ENCODE results near the gene ZC2HC1C. TPM values are rescaled to one million over a fixed set of nuclear protein-coding genes. Genes with fewer than 3 reads are reported as not detected.

Gene ZC2HC1C
- total and polyA plus RNA-seq, 10 of the 15 experiments (the other 5 are each of a cell fraction or from before 2014, with no cell fraction given), result 0.92 to 3.7 (median 1.6) TPM

DNA sequence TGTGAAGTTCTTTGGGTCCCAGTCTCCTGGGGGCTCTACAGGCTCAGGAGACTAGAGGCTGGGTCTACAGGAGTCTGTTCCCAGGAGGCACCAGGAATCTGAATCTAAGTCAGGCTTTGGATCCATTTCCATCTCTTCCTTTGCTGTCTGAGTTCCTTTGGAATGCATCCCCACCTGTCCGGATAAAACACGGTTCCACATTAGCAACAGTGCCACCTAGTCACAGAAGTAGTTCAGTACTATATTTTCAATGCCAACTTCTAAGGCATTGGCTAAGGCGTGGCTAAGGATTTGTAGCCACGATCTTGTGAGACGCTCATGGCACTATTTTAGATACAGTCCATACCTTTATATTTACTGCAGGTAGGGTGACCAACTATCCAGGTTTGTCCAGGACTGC lies 15.1 kb downstream of the ZC2HC1C start:
- H3K36me3 ChIP-seq (ENCODE audit: control insufficient read depth in 2 of 2, insufficient read depth in 2 of 2, low read length in 1 of 2), result peaks cover 4 to 34% of the 10 kb centered on the region in 2 experiments
- no peak overlapping the region for H3K4me3 ChIP-seq
- no peaks in the 10 kb centered on the region for H3K27me3 ChIP-seq (replicated peaks in 1 of 2; ENCODE audit: control insufficient read depth in 2 of 2, insufficient read depth in 2 of 2, low read length in 1 of 2)
- 100% methylated on average over 5 of the region's 5 CpGs for WGBS (ENCODE audit: insufficient coverage, insufficient replicate concordance, low lambda C conversion rate, missing lambda C conversion rate)
- H3K27ac ChIP-seq (ENCODE audit: control insufficient read depth, insufficient read depth), result no peak overlapping the region
- ChIA-PET SMC1A (ENCODE audit: uncharacterized antibody, unreplicated experiment) (no interaction called here), RAD21 (ENCODE audit: unreplicated experiment) (no interaction called here), POLR2A (no interaction called here), CTCF (no interaction called here)
- no peaks in the 10 kb centered on the region for H3K79me2 ChIP-seq (ENCODE audit: control insufficient read depth, insufficient read depth, low read length)
- DNase-seq (ENCODE audit: low read depth, low spot score) (no peak), FAIRE-seq (no peak), ATAC-seq (no peak)
- in situ Hi-C loops (cut with MboI), result no loop called here
- no peaks in the 10 kb centered on the region for H4K20me1 ChIP-seq (ENCODE audit: control insufficient read depth, insufficient read depth)
- H3K9ac ChIP-seq (ENCODE audit: control insufficient read depth, insufficient read depth, low read length), result no peak overlapping the region
- BruUV-seq (replicated peaks), result no TSS peak
- no peak overlapping the region for H2AFZ ChIP-seq (ENCODE audit: control insufficient read depth, low read depth, low read length)
- H3K4me1 ChIP-seq (ENCODE audit: control insufficient read depth, insufficient read depth, low read length), result no peaks in the 10 kb centered on the region
- H3K9me3 ChIP-seq (replicated peaks; ENCODE audit: control insufficient read depth, insufficient read depth, low read length), result no peaks in the 10 kb centered on the region
- no peak overlapping the region for H3K4me2 ChIP-seq (ENCODE audit: control insufficient read depth, insufficient read depth)
- intact Hi-C loops (cut with micrococcal nuclease; ENCODE audit: unreplicated experiment), result no loop called here
- TF ChIP-seq LARP7 (IDR thresholded peaks at IDR 0.05) (no peak), NFXL1 (IDR thresholded peaks at IDR 0.05; ENCODE audit: borderline replicate concordance) (no peak), KDM1A (IDR thresholded peaks at IDR 0.05; ENCODE audit: borderline replicate concordance) (no peak), BRCA1 (IDR thresholded peaks at IDR 0.05; ENCODE audit: low read depth, low read length) (no peak), ZNF217 (IDR thresholded peaks at IDR 0.05) (no peak)
- TF ChIP-seq, protein P1, sequence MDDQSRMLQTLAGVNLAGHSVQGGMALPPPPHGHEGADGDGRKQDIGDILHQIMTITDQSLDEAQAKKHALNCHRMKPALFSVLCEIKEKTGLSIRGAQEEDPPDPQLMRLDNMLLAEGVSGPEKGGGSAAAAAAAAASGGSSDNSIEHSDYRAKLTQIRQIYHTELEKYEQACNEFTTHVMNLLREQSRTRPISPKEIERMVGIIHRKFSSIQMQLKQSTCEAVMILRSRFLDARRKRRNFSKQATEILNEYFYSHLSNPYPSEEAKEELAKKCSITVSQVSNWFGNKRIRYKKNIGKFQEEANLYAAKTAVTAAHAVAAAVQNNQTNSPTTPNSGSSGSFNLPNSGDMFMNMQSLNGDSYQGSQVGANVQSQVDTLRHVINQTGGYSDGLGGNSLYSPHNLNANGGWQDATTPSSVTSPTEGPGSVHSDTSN (IDR thresholded peaks at IDR 0.05; ENCODE audit: insufficient replicate concordance, low read depth, low read length), result no peak

DNA sequence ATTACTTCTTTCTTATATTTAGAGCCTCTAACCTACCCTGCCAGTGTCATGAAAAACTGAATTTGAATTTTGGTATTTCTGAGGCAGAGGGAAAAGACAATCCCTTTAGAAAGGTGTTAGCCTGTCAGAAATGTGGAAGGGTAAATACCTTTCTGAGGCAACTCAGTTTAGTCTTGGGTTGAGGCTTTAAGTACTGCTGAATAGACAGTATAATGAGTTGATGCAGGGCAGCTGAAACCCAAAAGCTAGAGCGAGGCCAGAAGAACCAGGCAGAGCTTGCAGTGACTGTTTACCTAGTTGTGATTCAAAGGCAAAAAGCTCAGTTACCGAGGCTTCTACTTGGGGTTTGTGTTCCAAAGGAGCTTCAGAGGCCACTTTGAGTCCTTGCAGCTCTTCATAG lies 18.7 kb downstream of the ZC2HC1C start:
- POLR2A ChIA-PET, result interaction anchor here (1.0 kb wide), 2 partner anchors 146 to 183 kb away, joined by 3 read pairs; no protein-coding TSS in a partner anchor
- in situ Hi-C loops (cut with MboI), result no loop called here

More for the DNA sequence above, 18.7 kb downstream of the ZC2HC1C start:
- H3K4me3 ChIP-seq, result no peak overlapping the region
- ChIA-PET CTCF (interaction anchor here (0.6 to 7.2 kb wide), 51 partner anchors 7 to 479 kb away, joined by 3 to 129 read pairs (median 5); partner anchors contain the start of genes ACYP1, MLH3 and PGF), SMC1A (ENCODE audit: uncharacterized antibody, unreplicated experiment) (interaction anchor here (0.7 to 4.6 kb wide), 29 partner anchors 8 to 435 kb away, joined by 3 to 39 read pairs (median 4); partner anchors contain the start of gene EIF2B2), RAD21 (ENCODE audit: unreplicated experiment) (interaction anchor here (0.7 to 3.3 kb wide), 22 partner anchors 25 to 479 kb away, joined by 3 to 30 read pairs (median 4); partner anchors contain the start of gene ACYP1)
- DNase-seq (ENCODE audit: low read depth, low spot score) (no peak), FAIRE-seq (no peak), ATAC-seq (peak; percentile 21; the same call in 2 of the 3 replicates)
- no peak overlapping the region for H3K27ac ChIP-seq (ENCODE audit: control insufficient read depth, insufficient read depth)
- no peaks in the 10 kb centered on the region for H3K9me3 ChIP-seq (replicated peaks; ENCODE audit: control insufficient read depth, insufficient read depth, low read length)
- H2AFZ ChIP-seq (ENCODE audit: control insufficient read depth, low read depth, low read length), result no peak overlapping the region
- no peak overlapping the region for H3K9ac ChIP-seq (ENCODE audit: control insufficient read depth, insufficient read depth, low read length)
- no peaks in the 10 kb centered on the region for H3K79me2 ChIP-seq (ENCODE audit: control insufficient read depth, insufficient read depth, low read length)
- H3K4me2 ChIP-seq (ENCODE audit: control insufficient read depth, insufficient read depth), result no peak overlapping the region
- H3K4me1 ChIP-seq (ENCODE audit: control insufficient read depth, insufficient read depth, low read length), result no peaks in the 10 kb centered on the region
- peaks cover 4 to 26% of the 10 kb centered on the region in 2 experiments for H3K36me3 ChIP-seq (ENCODE audit: control insufficient read depth in 2 of 2, insufficient read depth in 2 of 2, low read length in 1 of 2)
- no peaks in the 10 kb centered on the region for H4K20me1 ChIP-seq (ENCODE audit: control insufficient read depth, insufficient read depth)
- intact Hi-C loops (cut with micrococcal nuclease; ENCODE audit: unreplicated experiment), result loop anchor here (1.0 kb wide), 3 partner anchors 142 to 227 kb away; no protein-coding TSS in a partner anchor
- H3K27me3 ChIP-seq (replicated peaks in 1 of 2; ENCODE audit: control insufficient read depth in 2 of 2, insufficient read depth in 2 of 2, low read length in 1 of 2), result no peaks in the 10 kb centered on the region
- no peak for TF ChIP-seq TAF1 (IDR thresholded peaks at IDR 0.05; ENCODE audit: borderline replicate concordance, low read depth, low read length)
- TF ChIP-seq, protein P2, sequence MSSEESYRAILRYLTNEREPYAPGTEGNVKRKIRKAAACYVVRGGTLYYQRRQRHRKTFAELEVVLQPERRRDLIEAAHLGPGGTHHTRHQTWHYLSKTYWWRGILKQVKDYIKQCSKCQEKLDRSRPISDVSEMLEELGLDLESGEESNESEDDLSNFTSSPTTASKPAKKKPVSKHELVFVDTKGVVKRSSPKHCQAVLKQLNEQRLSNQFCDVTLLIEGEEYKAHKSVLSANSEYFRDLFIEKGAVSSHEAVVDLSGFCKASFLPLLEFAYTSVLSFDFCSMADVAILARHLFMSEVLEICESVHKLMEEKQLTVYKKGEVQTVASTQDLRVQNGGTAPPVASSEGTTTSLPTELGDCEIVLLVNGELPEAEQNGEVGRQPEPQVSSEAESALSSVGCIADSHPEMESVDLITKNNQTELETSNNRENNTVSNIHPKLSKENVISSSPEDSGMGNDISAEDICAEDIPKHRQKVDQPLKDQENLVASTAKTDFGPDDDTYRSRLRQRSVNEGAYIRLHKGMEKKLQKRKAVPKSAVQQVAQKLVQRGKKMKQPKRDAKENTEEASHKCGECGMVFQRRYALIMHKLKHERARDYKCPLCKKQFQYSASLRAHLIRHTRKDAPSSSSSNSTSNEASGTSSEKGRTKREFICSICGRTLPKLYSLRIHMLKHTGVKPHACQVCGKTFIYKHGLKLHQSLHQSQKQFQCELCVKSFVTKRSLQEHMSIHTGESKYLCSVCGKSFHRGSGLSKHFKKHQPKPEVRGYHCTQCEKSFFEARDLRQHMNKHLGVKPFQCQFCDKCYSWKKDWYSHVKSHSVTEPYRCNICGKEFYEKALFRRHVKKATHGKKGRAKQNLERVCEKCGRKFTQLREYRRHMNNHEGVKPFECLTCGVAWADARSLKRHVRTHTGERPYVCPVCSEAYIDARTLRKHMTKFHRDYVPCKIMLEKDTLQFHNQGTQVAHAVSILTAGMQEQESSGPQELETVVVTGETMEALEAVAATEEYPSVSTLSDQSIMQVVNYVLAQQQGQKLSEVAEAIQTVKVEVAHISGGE (CRISPR knock-in tag; IDR thresholded peaks at IDR 0.05), result no peak
- 76% methylated on average over 2 of the region's 2 CpGs for WGBS (ENCODE audit: insufficient coverage, insufficient replicate concordance, low lambda C conversion rate, missing lambda C conversion rate)
- BruUV-seq (replicated peaks), result no TSS peak

Data from GM12878 (cell line).